Islet of Langerhans (tissue), 1 donor: ENCODE data around the gene HABP2.

ENCODE experiments used
- FAIRE-seq: peaks from one replicate; lab custom pipeline; 2011; peaks lifted over from hg19 to GRCh38; lab: Jason Lieb, UNC

The HABP2 gene

DNA sequence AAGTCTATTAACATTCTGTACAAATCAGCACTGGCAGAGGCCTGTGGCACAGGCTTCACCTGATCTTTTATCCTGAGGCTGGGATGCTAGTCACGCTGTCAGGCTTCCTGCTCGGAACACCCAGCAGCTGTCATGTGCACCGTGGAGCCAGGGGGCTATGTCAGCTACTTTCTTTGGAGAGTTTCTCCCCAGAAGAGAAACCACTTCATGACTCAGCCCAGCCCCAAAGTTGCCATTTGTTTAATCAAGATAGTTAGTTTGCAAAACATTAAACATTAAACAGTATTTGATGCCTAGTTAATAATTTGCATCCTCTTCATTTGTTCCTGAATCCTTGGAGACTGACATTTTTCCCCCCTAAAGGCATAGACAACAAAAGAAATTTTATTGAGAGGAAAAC lies at the start of gene HABP2:
Gene HABP2, plus strand, starts transcription at position 353 of the 400 bp plus-strand sequence. CDS start 69 bp downstream, outside the sequence.
- FAIRE-seq: peak; percentile 17

DNA sequence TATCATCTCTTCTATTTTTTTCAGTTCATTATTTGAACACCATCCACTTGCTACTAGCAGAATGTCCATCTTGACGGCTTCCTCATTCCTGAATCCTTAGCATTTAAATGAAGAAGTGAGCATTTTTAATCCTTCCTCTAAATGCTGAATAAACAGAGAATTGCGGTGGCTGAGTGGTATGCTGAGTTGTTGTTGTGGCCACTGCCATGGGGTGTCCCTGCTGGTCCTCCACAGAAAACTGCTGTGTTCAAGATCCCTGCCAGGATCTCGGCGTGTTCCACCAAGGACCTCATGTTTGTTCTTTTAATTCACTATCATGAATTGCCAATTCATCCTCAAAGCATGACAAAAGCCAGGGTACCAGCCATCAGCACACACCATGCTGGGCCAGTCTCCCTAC lies 48.9 kb upstream of the HABP2 start:
- no peak for FAIRE-seq

DNA sequence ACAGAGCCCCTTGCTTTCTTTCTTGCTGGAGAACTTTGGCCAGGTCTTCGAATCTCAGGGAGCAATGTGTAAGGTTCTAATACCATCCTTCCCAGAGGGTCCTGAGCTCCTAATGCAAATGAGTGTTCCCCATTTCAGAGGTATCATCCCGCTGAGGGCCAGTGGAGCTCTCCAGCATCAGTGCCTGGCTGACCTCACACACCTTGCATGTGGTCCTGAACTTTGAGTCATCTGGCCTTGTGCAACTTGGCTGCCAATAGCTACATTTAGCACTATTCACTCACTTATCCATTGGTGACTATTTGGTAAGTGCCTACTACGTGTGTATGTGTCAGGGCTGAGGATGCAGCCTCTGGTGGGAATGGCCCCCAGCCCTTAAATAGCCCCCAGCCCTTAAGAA lies 48.4 kb upstream of the HABP2 start:
- no peak for FAIRE-seq

DNA sequence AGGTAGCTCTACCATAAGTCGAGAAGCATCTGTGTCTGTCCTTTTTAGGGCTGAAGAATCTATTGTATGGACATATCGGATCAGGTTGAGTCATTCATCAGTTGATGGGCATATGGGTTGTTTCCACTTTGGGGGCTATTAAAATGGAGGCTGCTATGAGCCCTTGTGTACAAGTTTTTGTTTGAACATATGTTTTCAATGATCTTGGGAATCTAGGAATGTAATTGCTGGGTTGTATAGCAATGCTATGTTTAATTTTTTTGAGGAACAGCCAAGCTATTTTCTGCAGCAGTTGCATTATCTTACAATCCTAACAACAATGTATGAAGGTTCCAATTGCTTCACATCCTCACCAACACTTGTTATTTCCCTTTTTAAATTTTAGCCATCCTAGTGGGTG lies 46.4 kb upstream of the HABP2 start:
- FAIRE-seq: no peak

DNA sequence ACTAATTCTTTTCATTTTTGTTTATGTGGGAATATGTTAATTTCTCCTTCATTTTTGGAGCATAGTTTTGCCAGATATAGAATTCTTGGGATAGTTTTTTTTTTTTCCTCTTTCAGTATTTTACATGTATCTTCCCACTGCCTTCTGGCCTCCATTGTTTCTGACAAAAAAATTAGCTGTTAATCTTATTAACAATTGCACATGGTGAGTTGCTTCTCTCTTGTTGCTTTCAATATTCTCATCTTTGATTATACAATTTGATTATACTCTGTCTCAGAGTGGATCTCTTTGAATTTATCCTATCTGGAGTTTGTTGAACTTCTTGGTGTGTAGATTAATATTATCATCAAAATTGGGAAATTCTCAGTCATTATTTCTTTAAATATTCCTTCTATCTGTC lies 41.4 kb upstream of the HABP2 start:
- no peak for FAIRE-seq

DNA sequence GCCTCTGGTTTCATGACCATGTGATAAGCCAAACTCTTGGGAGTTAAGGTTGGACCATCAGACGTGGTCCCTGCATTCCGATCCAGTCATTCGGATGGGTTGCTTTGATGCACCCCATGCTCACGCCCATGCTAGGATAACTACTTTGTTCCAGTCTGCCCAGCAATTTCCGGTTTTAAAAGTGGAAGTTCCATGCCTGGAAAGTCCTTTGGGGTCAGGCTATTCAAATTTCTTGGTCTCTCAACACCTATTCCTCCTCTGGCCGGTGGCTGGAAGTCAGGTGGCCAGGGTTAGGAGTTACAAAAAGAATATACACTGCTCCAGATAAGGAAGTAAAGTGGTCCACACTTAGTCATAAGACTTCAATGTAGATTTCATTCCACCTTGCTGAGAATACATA lies 37.7 kb upstream of the HABP2 start:
- FAIRE-seq: no peak

DNA sequence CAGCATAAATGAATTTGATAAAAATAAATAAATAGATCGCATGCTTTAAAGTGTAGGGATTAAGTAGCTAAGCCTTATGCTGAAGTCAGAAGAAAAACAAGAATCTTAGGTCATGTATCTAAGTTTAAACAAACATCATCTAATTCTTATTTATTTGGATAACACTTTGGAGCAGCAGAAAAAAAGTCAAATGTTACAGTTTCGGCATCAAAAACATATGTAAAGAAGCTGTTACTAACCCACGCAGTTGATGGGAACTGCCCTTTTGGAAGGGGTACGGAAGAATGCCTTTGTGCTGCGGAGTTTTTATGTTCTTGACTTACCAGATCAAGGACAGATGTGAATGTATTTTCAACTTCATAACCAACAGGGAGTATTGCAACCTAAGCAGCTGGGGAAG lies 37.3 kb upstream of the HABP2 start:
- FAIRE-seq: no peak

DNA sequence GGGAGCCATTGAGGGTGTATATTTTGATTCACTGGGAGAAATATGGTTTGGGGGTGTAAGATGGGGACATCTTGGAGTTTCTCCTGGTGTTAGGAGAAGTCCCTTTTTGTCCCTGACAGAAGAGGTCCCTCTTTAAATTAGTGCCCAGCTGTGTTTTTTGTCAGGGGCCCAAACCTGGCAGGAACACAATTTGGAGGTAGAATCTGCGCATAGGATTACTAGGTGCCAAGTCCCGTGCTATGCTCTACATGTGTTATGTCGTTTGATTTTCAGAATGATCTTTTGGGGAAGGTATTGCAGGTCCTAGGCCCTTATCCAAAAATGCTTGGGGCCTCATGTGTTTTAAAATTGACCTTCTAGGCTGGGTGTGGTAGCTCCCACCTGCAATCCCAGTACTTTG lies 36.8 kb upstream of the HABP2 start:
- no peak for FAIRE-seq

DNA sequence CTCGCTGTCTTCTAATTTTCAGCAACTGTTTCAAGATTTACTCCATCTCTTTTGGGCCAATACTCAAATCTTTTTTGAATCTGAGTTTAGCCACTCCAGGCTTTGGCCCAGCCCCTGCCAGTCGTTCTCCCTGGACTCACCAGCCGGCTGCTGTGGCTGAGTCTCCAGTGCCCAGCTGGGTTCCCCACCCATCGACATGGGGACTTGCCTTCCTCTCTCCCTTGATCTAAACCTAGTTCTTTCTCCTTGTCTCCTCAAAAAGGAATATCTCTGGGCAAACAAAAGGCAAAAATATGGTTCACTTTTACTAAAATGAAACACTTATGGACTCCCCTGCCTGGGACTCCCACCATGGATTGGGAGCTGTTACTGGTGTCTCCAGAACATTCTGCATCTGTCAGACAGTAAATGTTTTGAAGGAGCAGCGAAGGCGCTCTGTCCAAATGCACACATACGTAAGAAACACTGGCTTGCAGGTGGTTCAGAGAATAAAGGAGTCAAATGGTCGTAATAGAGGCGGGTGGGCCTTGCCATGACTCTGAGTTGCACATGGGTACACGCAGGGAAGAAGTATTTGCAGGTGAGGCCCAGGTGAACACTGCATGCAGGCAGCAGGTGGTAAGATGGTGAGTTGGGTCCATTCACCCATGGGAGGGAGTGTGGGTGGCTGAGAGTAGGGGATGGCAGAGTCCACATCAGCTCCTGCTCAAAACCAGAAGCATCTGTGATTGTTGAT lies 35.5 kb upstream of the HABP2 start:
- FAIRE-seq: no peak

DNA sequence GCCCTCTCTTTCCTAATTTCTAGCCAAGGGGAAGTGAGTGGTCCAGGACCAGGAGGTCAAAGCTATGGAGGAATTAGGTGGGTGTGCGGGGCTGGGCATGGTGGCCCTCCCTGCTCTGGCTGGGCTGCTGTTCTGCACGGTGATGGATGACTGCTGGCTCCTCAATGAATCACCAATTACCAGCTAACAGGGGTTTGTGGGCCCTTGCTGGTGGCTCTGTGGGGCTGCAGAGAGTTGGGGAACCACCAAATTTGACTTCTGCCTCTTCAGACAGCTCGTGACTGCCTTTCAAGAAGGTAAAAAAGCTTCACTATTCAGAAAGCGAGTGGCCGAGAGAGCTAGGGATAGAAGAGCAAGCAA lies 35.0 kb upstream of the HABP2 start:
- FAIRE-seq: no peak

DNA sequence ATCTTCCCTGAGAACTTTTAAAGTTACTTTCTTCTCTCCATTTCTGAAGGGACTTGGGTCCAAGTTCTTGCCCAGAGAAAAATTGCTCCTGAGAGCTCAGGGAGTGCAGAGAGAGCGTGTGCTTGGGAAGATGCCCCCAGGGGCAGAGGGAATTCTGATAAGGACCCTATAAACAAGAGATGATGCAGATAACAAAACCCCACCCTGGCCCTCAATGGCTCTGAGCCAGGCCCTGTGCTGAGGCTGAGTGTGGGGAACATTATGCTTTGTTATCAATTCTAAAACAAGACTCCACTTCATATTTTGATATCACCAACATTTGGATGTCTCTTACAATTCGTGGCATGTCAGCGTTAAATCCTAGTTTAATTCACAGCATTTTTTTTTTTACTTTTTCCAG lies 34.4 kb upstream of the HABP2 start:
- FAIRE-seq: no peak

DNA sequence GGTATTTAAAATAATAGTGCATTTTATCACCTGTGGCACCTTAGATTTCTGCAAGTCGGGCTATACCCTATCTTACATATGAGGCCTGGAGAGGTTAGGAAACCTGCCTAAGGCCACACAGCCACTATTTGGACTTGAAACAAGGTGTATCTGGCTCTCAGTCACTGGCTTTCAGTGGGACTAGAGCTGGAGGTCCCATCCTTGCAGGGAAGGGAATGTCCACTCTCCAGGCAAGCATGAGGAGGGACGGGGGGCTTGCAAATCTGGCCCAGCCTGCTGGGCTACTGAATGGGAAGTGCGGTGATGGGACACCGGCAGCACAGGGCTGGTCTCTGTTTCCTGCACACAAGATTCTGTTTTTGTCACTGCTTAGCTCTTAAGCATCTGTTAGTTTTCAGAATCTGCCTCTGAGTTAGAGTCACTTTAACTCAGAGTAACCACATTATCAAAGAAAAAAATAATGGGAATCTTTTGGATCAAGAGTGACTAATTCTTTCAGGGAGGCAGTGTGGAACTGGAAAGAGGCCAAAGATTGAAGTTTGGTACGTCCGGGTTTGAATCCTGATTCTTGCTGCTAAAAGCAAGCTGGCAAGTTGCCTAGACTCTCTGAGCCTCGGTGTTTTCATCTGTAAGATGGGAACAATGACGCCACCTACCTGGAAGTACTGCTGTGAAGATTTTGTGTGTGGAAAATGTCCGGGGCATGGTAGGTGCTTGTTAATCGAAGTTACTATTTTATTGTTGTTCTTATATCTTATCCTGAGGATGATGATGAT lies 33.8 kb upstream of the HABP2 start:
- no peak for FAIRE-seq

DNA sequence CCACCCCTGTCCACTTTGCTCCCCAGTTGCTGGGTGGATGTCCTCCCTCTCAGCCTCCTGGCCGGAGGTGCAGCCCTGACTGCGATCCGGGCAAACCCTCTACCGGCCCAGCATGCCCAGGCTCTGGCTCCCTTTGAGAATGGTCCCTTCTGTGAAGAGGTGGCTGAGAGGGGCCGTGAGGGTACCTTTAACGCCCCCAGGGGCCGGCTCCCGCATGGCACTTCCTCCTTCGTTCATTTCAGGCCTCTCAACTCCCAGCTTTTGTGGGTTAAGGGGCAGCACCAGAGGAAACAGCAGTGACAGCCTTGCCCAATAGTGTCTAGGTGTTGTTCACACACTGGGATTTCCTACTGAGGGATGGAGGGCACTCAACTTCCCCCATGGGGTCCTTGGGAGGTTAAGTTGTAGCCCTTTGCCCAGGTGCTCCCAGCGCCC lies 33.2 kb upstream of the HABP2 start:
- no peak for FAIRE-seq

DNA sequence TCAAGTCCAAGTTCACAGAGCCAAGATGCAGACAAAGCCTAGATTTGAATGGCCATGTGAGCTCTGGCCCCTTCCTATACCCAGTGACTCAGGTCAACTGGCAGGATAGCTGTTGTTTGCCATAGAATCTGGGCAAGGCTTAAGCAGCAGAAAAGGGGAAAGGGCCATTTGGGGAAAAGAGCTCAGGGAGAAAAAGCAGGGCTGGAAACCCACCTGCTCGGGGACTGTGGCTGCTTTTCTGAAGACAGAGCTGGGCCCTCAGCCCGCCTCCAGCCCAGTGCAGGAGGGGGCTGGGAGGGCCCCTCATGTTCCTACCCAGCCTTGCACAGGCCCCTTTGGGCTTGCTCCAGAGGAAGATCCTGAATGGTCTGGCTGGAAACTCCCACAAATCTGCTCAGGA lies 32.6 kb upstream of the HABP2 start:
- FAIRE-seq: no peak

DNA sequence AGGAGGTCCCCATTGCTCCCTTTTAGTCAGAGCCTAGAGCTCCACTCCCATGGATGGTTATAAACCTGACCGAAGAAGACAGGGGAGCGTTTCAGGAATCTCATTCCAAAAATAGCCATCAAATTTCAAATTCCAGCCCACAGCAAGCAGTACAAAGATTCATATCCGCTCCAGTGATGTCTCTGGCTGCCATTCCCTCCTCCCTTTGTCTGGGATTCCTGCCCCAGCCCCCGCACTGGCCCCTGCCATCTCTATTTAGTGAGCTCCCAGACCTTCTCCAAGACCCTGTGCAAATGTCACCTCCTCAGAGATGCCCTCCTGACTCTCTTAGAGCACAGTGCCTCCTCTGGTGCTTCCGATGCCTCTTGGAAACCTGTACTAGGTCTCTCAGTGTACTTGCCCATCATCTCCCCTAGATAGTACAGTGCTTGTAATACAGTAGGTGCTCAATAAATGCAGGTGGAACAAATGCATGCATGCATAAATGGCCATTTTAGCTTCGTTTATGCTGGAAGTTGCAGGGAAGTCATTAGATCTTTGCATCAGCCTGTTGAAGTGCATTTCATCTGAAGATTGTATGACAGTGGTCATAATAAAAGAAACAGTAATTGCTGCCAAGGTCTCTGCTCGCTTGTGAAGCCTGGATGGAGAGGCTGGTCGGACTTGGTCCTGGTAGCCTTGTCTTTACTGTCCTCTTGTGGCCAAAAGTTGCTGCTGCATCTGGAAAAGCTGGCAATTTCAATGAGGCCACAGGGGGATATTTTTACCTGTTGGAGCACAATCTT lies 32.0 kb upstream of the HABP2 start:
- FAIRE-seq: peak; percentile 82

DNA sequence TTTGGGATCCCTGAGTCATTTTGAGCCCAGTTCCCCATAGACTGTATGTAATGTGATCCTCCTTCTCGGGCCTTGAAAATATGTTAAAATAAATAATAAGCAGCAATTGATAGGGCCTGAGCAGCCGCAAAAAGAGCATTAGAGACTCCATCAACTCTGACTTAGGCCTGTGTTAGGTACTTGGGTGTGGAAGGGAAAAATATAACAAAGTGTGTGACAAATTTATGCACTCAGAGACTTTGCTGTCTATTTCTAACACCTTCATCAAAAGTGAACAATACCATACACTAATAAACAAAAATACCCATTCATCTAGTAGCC lies 31.4 kb upstream of the HABP2 start:
- FAIRE-seq: no peak

DNA sequence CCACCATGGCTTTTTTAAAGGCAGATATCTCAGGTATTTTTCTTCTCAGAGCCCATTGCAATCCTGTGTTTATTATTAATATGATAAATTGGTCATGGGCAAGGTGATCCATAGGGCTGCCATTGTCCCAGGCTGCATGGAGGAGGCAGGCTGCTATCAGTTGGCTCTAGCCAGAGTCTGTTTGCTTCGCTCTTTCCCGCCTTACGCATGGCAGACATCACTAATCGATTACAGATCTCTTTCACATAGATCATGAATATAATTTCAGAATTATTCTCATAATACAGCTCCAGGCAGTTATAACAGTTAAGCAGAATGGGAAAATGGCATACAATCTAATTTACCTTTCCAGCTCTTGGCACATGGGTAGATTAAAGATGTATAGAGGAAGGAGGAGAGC lies 30.4 kb upstream of the HABP2 start:
- no peak for FAIRE-seq

DNA sequence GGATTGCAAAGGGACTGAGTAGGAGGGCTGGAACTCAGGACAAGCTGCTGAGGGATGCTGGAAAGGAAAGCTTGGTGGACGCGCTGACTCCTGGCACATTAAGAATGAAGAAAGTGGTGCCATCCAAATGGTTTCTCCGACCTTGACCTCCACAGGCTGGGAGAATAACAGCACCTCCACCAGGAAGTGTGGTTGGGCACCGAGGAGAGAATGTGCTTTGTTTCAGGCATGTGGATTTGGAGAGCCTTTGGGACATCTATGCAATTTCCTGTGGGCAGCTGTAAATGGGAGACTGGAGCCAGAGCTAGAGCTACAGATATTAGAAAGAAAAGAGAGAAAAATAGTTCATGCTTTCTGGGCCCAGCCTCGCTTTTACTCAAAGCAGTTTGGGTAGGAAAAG lies 29.8 kb upstream of the HABP2 start:
- no peak for FAIRE-seq

DNA sequence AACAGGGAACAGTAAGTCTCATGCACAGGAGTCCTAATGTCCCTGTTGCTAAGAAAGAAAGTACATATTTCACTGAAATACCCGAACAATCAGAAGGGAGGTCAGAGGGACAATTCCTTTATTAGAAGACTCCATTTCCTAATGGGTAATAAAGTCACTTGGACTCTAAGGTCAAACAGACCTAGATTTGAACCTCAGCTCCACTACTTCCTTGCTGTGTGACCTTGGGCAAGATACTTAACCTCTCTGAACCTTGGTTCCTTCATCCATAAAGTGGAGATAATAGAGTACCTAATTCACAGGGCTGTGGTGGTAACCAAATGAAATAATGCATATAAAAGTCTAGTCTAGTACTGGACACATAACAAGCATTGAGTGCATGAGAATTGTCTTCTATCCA lies 29.2 kb upstream of the HABP2 start:
- no peak for FAIRE-seq

DNA sequence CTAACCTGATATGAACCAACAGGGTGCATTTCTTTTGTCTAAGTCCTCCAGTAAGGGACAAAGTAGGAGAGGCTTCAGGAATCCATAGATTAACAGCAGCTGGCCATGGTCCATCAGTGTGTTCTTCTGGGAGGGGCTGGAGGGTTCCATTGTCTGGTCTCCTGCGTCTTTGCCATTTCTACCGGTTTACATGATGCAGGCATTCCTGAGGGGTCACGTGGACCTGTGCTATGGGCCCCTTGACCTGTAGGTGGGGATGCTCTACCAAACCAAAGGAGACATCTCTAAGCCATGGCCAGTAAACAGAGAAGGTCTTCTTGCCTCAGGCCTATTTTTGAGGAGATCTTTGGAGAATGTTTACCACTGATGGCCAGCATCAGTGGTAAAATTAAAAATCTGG lies 28.7 kb upstream of the HABP2 start:
- FAIRE-seq: no peak

DNA sequence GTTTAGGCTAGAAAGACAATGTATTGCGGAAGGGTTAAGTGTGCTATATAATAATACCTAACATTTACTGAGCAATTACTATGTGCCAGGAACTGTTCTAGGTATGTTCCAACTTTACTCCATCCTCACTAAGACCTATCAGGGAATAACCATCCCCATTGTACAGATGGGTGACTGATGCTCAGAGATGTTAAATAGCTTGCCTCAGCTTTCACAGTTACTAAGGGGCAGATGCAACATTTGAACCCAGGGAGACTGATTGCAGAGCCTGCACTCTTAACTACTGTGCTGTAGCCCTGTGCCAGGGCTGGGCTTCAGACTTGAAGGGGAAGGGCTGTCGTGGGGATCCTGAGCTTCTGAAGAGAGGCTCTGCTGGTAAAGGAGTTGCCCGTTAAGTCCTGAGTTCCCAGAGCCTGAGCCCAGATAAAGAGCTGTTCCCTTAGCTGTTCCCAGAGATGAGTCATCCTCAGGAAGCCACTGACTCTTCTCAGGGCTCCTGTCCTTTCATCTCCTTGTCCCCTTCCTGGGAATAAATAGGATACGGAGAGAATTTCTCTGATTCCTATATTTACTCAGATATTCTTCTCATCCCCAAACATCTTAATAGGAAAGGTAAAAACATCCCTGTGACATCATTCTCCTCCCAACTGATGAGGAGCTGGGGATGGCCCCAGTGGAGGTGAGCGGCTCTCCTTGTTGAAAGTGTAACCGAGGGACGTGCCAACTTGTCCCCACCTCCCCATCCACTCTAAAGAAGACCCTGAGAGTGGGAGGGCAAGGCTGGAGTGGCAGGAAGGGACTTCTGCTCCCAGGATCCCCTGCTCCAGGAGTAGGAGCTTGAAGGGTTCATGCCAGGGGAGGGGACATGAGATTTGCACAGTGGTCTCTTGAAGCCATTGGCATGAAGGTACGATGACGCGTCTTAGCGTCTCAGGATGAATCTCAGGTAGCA lies 28.0 kb upstream of the HABP2 start:
- no peak for FAIRE-seq

DNA sequence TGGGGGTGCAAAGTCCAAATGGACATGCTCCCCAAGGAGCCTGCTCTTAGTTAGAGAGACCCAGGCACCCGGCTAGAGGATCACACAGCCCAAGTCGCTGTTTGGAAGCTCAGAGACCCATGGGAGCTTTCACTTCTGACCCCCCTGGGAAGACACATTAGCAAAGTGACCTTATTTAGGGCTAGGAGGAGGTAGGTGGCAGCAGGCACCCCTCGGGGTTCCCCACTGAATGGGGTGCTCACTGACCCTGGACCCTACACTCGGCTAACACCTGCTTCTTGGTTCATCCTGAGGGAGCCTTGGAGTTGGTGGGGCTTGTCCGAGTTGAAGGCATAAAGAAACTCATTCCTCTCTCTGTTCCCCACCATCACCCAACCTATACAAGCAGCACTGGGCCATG lies 27.1 kb upstream of the HABP2 start:
- no peak for FAIRE-seq
